Ascending aorta (tissue), 2 donors: ENCODE data around the gene TCEA2. TPM values are rescaled to one million over a fixed set of nuclear protein-coding genes. Genes with fewer than 3 reads are reported as not detected.
A peak's percentile ranks its signal among the peaks of the same experiment; 100 is the strongest.

Source experiments
- DNase-seq, 2 donors: peaks; one replicate each; pipeline ENCODE4 v3.0.0-alpha.2; 2019; ENCODE audit warnings: low spot score in 2 of 2
- H3K27ac ChIP-seq, 2 donors: fragments of 200-600 bp; sonication (generic); one replicate each; pipeline ENCODE4 v1.5.1; 2016 to 2017; ENCODE audit warnings: mild to moderate bottlenecking in 1 of 2
- H3K27me3 ChIP-seq: fragments of 200-600 bp; sonication (generic); one replicate; pipeline ENCODE4 v1.5.1; 2017
- H3K36me3 ChIP-seq, 2 donors: fragments of 200-600 bp; sonication (generic); one replicate each; pipeline ENCODE4 v1.5.1; 2016
- H3K4me1 ChIP-seq, 2 donors: fragments of 200-600 bp; sonication (generic); one replicate each; pipeline ENCODE4 v1.5.1; 2016 to 2017; ENCODE audit warnings: mild to moderate bottlenecking in 1 of 2
- H3K4me3 ChIP-seq, 2 donors: fragments of 200-600 bp; sonication (generic); one replicate each; pipeline ENCODE4 v1.5.1; 2016 to 2017; ENCODE audit warnings: mild to moderate bottlenecking in 1 of 2
- H3K9me3 ChIP-seq, 2 donors: fragments of 200-600 bp; sonication (generic); one replicate each; pipeline ENCODE4 v1.5.1; 2016
- CTCF ChIP-seq, 3 experiments: fragments of 200-600 bp in 2 of 3; fragments of 450-650 bp in 1 of 3; sonication (generic) in 2 of 3; IDR thresholded peaks; one replicate each; pipeline ENCODE4 v1.5.1; 2016 to 2019; ENCODE audit warnings: antibody characterized with exemption in 3 of 3, mild to moderate bottlenecking in 1 of 3, moderate library complexity in 1 of 3
- intact Hi-C: fragments of 100-400 bp; cut with DNase I; formaldehyde crosslinking; loops from one replicate; pipeline ENCODE4 v1.15.1; 2023
- total RNA-seq: library from RNA; depleted of rRNA; stranded (reverse); fragments of >200 nt; gene quantifications from one replicate; pipeline ENCODE4 v1.1.0, GENCODE V29; 2016

The TCEA2 gene
- total RNA-seq, 1 donor from 2014 or later: 61.4 TPM

- H3K9me3 ChIP-seq: no peaks in the 10 kb centered on the region
- H3K27me3 ChIP-seq: no peaks in the 10 kb centered on the region
- H3K4me3 ChIP-seq: no peak overlapping the region
- no peak for DNase-seq
- no peak for TF ChIP-seq CTCF (IDR thresholded peaks at IDR 0.05)
- peaks cover 4 to 15% of the 10 kb centered on the region in 2 donors for H3K4me1 ChIP-seq
- H3K36me3 ChIP-seq: peaks cover 31 to 47% of the 10 kb centered on the region in 2 donors
- no peak overlapping the region for H3K27ac ChIP-seq
- intact Hi-C loops: no loop called here
Measured at GRCh38 chr20:64069209-64069613, 6.2 kb downstream of the TCEA2 start.

GRCh38 chr20:64069614-64070243 lies 6.7 kb downstream of the TCEA2 start:
- DNase-seq: no peak

GRCh38 chr20:64070244-64070993 lies 7.4 kb downstream of the TCEA2 start:
- TF ChIP-seq CTCF (IDR thresholded peaks at IDR 0.05): no peak
- intact Hi-C loops: no loop called here
- peaks cover 34 to 51% of the 10 kb centered on the region in 2 donors for H3K36me3 ChIP-seq
- H3K27ac ChIP-seq: no peak overlapping the region
- no peaks in the 10 kb centered on the region for H3K27me3 ChIP-seq
- H3K4me3 ChIP-seq: no peak overlapping the region
- DNase-seq: no peak
- peaks cover 0 to 4% of the 10 kb centered on the region in 2 donors for H3K4me1 ChIP-seq
- no peaks in the 10 kb centered on the region for H3K9me3 ChIP-seq

More at GRCh38 chr20:64069614-64070243, 6.7 kb downstream of the TCEA2 start:
- H3K4me3 ChIP-seq: no peak overlapping the region
- peak in 2 of 3 experiments; percentile 49 to 54 for TF ChIP-seq CTCF (IDR thresholded peaks at IDR 0.05)
- peaks cover 34 to 51% of the 10 kb centered on the region in 2 donors for H3K36me3 ChIP-seq
- intact Hi-C loops: no loop called here
- no peaks in the 10 kb centered on the region for H3K27me3 ChIP-seq
- no peaks in the 10 kb centered on the region for H3K9me3 ChIP-seq
- no peak overlapping the region for H3K27ac ChIP-seq
- peaks cover 3 to 10% of the 10 kb centered on the region in 2 donors for H3K4me1 ChIP-seq

GRCh38 chr20:64071341-64072332 lies 8.6 kb downstream of the TCEA2 start:
- no peak for DNase-seq
- intact Hi-C loops: no loop called here
- Histone ChIP-seq H3K27me3 (no peaks in the 10 kb centered on the region), H3K36me3 (peaks cover 34 to 51% of the 10 kb centered on the region in 2 donors), H3K9me3 (no peaks in the 10 kb centered on the region), H3K27ac (no peak overlapping the region), H3K4me1 (no peaks in the 10 kb centered on the region), H3K4me3 (no peak overlapping the region)
- TF ChIP-seq CTCF (IDR thresholded peaks at IDR 0.05): no peak

GRCh38 chr20:64072498-64073063 lies 9.6 kb downstream of the TCEA2 start:
- Histone ChIP-seq H3K27ac (no peak overlapping the region), H3K9me3 (no peaks in the 10 kb centered on the region), H3K4me3 (no peak overlapping the region), H3K27me3 (no peaks in the 10 kb centered on the region), H3K36me3 (peaks cover 34 to 51% of the 10 kb centered on the region in 2 donors), H3K4me1 (no peaks in the 10 kb centered on the region)
- no peak for TF ChIP-seq CTCF (IDR thresholded peaks at IDR 0.05)
- DNase-seq: no peak
- intact Hi-C loops: no loop called here
